Mesendoderm (in vitro differentiated cells): Measurements from ENCODE around the gene SPRED3.

Experiments
- DNase-seq: peaks from one replicate; pipeline ENCODE4 v3.0.0; 2013
- H2AK5ac ChIP-seq: 2 replicates; pipeline ENCODE4 v1.6.1; 2013; ENCODE audit warnings: low read length, inconsistent platforms
- H2BK120ac ChIP-seq: 2 replicates; pipeline ENCODE4 v1.6.1; 2013; ENCODE audit warnings: low read depth, mild to moderate bottlenecking, low read length, moderate library complexity, mixed read lengths
- H2BK15ac ChIP-seq: replicated peaks from 2 replicates; pipeline ENCODE4 v1.6.1; 2013; ENCODE audit warnings: low read depth, mild to moderate bottlenecking, moderate library complexity
- H2BK5ac ChIP-seq: 2 replicates; pipeline ENCODE4 v1.6.1; 2013; ENCODE audit warnings: low read length, inconsistent platforms
- H3K18ac ChIP-seq: 2 replicates; pipeline ENCODE4 v1.6.1; 2013; ENCODE audit warnings: mild to moderate bottlenecking, low read length, mixed read lengths
- H3K23ac ChIP-seq: one replicate; pipeline ENCODE4 v1.6.1; 2013; ENCODE audit warnings: low read length
- H3K27ac ChIP-seq: 2 replicates; pipeline ENCODE4 v1.5.1; 2013; ENCODE audit warnings: low read depth, mild to moderate bottlenecking, inconsistent platforms, low read length, moderate library complexity
- H3K27me3 ChIP-seq: 2 replicates; pipeline ENCODE4 v1.6.1; 2013; ENCODE audit warnings: low read length, control low read depth, mild to moderate bottlenecking, inconsistent platforms; ENCODE audit not compliant: insufficient read depth, poor library complexity
- H3K36me3 ChIP-seq: 2 replicates; pipeline ENCODE4 v1.6.1; 2013; ENCODE audit warnings: low read length, inconsistent platforms; ENCODE audit not compliant: control insufficient read depth, insufficient read depth
- H3K4ac ChIP-seq: one replicate; pipeline ENCODE4 v1.6.1; 2013; ENCODE audit warnings: low read depth, mild to moderate bottlenecking, low read length, moderate library complexity
- H3K4me1 ChIP-seq: 2 replicates; pipeline ENCODE4 v1.6.1; 2013; ENCODE audit warnings: low read depth, low read length, inconsistent platforms; ENCODE audit not compliant: control insufficient read depth
- H3K4me2 ChIP-seq: 2 replicates; pipeline ENCODE4 v1.6.1; 2013; ENCODE audit warnings: low read length
- H3K4me3 ChIP-seq: 2 replicates; pipeline ENCODE4 v1.5.1; 2013; ENCODE audit warnings: mild to moderate bottlenecking, low read length
- H3K56ac ChIP-seq: one replicate; pipeline ENCODE4 v1.6.1; 2013; ENCODE audit warnings: low read length
- H3K79me1 ChIP-seq: 2 replicates; pipeline ENCODE4 v1.6.1; 2013; ENCODE audit warnings: low read length, inconsistent platforms
- H3K79me2 ChIP-seq: 2 replicates; pipeline ENCODE4 v1.6.1; 2013; ENCODE audit warnings: mild to moderate bottlenecking, low read length; ENCODE audit not compliant: control insufficient read depth, insufficient read depth
- H3K9ac ChIP-seq: 2 replicates; pipeline ENCODE4 v1.6.1; 2013; ENCODE audit warnings: low read length, inconsistent platforms
- H4K5ac ChIP-seq: one replicate; pipeline ENCODE4 v1.6.1; 2013; ENCODE audit warnings: low read length
- H4K8ac ChIP-seq: one replicate; pipeline ENCODE4 v1.6.1; 2013; ENCODE audit warnings: low read depth, mild to moderate bottlenecking, control low read depth, low read length, moderate library complexity
- WGBS: extraction: QIAGEN DNeasy Blood & Tissue Kit; methylation state at CpG from one replicate; pipeline ENCODE4 v1.1.7; 2013; ENCODE audit warnings: low lambda C conversion rate, missing lambda C conversion rate; ENCODE audit not compliant: insufficient coverage; ENCODE audit errors: extremely low coverage; 5-methylcytosine and 5-hydroxymethylcytosine counted together

The SPRED3 gene

GRCh38 chr19:38375098-38375493, 13.4 kb upstream of the SPRED3 start:
- H3K27me3 ChIP-seq, result no peaks in the 10 kb centered on the region
- H3K27ac ChIP-seq, result no peak overlapping the region
- no peak for DNase-seq

GRCh38 chr19:38375748-38376147, 12.7 kb upstream of the SPRED3 start:
- DNase-seq, result no peak
- H3K4me1 ChIP-seq, result no peaks in the 10 kb centered on the region
- no peak overlapping the region for H3K4ac ChIP-seq
- peaks cover 13% of the 10 kb centered on the region for H3K79me1 ChIP-seq
- H2BK5ac ChIP-seq, result no peak overlapping the region
- H2BK120ac ChIP-seq, result no peak overlapping the region
- WGBS, result no CpG with 5 or more reads among the region's 5 CpGs
- no peak overlapping the region for H2AK5ac ChIP-seq
- H4K8ac ChIP-seq, result no peak overlapping the region
- peak overlapping the region; percentile 35 for H3K4me2 ChIP-seq
- H3K79me2 ChIP-seq, result peaks cover 19% of the 10 kb centered on the region
- no peak overlapping the region for H3K23ac ChIP-seq
- H3K27me3 ChIP-seq, result no peaks in the 10 kb centered on the region
- no peak overlapping the region for H3K18ac ChIP-seq
- peaks cover 2% of the 10 kb centered on the region for H3K36me3 ChIP-seq
- no peak overlapping the region for H2BK15ac ChIP-seq
- H3K27ac ChIP-seq, result no peak overlapping the region
- no peak overlapping the region for H4K5ac ChIP-seq
- peak overlapping the region; percentile 83 for H3K56ac ChIP-seq
- peak overlapping the region; percentile 75 for H3K9ac ChIP-seq
- H3K4me3 ChIP-seq, result peak overlapping the region; percentile 82

More at GRCh38 chr19:38375098-38375493, 13.4 kb upstream of the SPRED3 start:
- Histone ChIP-seq H3K9ac (peak overlapping the region; percentile 75), H3K4ac (no peak overlapping the region), H2AK5ac (no peak overlapping the region), H2BK15ac (no peak overlapping the region), H4K5ac (no peak overlapping the region), H3K18ac (peak overlapping the region; percentile 84), H3K36me3 (peaks cover 2% of the 10 kb centered on the region), H3K79me1 (peaks cover 13% of the 10 kb centered on the region), H4K8ac (no peak overlapping the region), H3K23ac (no peak overlapping the region), H2BK5ac (no peak overlapping the region), H3K4me2 (peak overlapping the region; percentile 35), H3K79me2 (peaks cover 19% of the 10 kb centered on the region), H3K56ac (peak overlapping the region; percentile 83), H2BK120ac (no peak overlapping the region), H3K4me1 (no peaks in the 10 kb centered on the region), H3K4me3 (peak overlapping the region; percentile 82)
- no CpG with 5 or more reads among the region's 18 CpGs for WGBS

GRCh38 chr19:38376576-38376975, 11.9 kb upstream of the SPRED3 start:
- H2BK5ac ChIP-seq, result no peak overlapping the region
- no peaks in the 10 kb centered on the region for H3K27me3 ChIP-seq
- H2AK5ac ChIP-seq, result no peak overlapping the region
- H2BK120ac ChIP-seq, result no peak overlapping the region
- no peak overlapping the region for H3K4ac ChIP-seq
- no peak overlapping the region for H2BK15ac ChIP-seq
- H3K23ac ChIP-seq, result no peak overlapping the region
- no peak overlapping the region for H3K4me2 ChIP-seq
- no peak overlapping the region for H3K18ac ChIP-seq
- H3K79me1 ChIP-seq, result peaks cover 13% of the 10 kb centered on the region
- no peak overlapping the region for H3K27ac ChIP-seq
- H4K5ac ChIP-seq, result no peak overlapping the region
- no CpG with 5 or more reads among the region's 3 CpGs for WGBS
- no peak overlapping the region for H3K9ac ChIP-seq
- H3K4me3 ChIP-seq, result no peak overlapping the region
- H3K4me1 ChIP-seq, result no peaks in the 10 kb centered on the region
- H3K36me3 ChIP-seq, result peaks cover 9% of the 10 kb centered on the region
- no peak for DNase-seq
- H3K56ac ChIP-seq, result no peak overlapping the region
- peaks cover 19% of the 10 kb centered on the region for H3K79me2 ChIP-seq
- H4K8ac ChIP-seq, result no peak overlapping the region

- H3K23ac ChIP-seq, result no peak overlapping the region
- H3K4me1 ChIP-seq, result no peaks in the 10 kb centered on the region
- no peak overlapping the region for H3K4ac ChIP-seq
- no peak overlapping the region for H3K27ac ChIP-seq
- no peak overlapping the region for H3K4me3 ChIP-seq
- WGBS, result no CpG with 5 or more reads among the region's 4 CpGs
- H3K79me1 ChIP-seq, result peaks cover 13% of the 10 kb centered on the region
- H3K4me2 ChIP-seq, result no peak overlapping the region
- peaks cover 11% of the 10 kb centered on the region for H3K36me3 ChIP-seq
- no peak overlapping the region for H4K5ac ChIP-seq
- no peak overlapping the region for H2AK5ac ChIP-seq
- no peak overlapping the region for H3K56ac ChIP-seq
- no peak overlapping the region for H2BK15ac ChIP-seq
- H3K9ac ChIP-seq, result no peak overlapping the region
- H2BK120ac ChIP-seq, result no peak overlapping the region
- H3K79me2 ChIP-seq, result peaks cover 19% of the 10 kb centered on the region
- H4K8ac ChIP-seq, result no peak overlapping the region
- H3K18ac ChIP-seq, result no peak overlapping the region
- H2BK5ac ChIP-seq, result no peak overlapping the region
- no peaks in the 10 kb centered on the region for H3K27me3 ChIP-seq
- DNase-seq, result no peak
Observed at GRCh38 chr19:38377052-38377451, 11.4 kb upstream of the SPRED3 start.

- H3K27ac ChIP-seq, result no peak overlapping the region
- peaks cover 13% of the 10 kb centered on the region for H3K79me1 ChIP-seq
- WGBS, result no CpG with 5 or more reads among the region's 10 CpGs
- H3K4me2 ChIP-seq, result no peak overlapping the region
- H2BK5ac ChIP-seq, result no peak overlapping the region
- no peak overlapping the region for H3K23ac ChIP-seq
- H3K9ac ChIP-seq, result no peak overlapping the region
- H3K4me1 ChIP-seq, result no peaks in the 10 kb centered on the region
- no peak overlapping the region for H2BK15ac ChIP-seq
- no peak overlapping the region for H3K56ac ChIP-seq
- H3K4me3 ChIP-seq, result no peak overlapping the region
- peaks cover 15% of the 10 kb centered on the region for H3K36me3 ChIP-seq
- H2BK120ac ChIP-seq, result no peak overlapping the region
- H4K5ac ChIP-seq, result no peak overlapping the region
- H3K79me2 ChIP-seq, result peaks cover 19% of the 10 kb centered on the region
- no peak overlapping the region for H3K4ac ChIP-seq
- H2AK5ac ChIP-seq, result no peak overlapping the region
- no peak overlapping the region for H4K8ac ChIP-seq
- no peaks in the 10 kb centered on the region for H3K27me3 ChIP-seq
- DNase-seq, result no peak
- no peak overlapping the region for H3K18ac ChIP-seq
Observed at GRCh38 chr19:38378866-38379265, 9.6 kb upstream of the SPRED3 start.

GRCh38 chr19:38381138-38381537, 7.4 kb upstream of the SPRED3 start:
- no peak overlapping the region for H3K4ac ChIP-seq
- peaks cover 6% of the 10 kb centered on the region for H3K79me2 ChIP-seq
- no peak overlapping the region for H3K27ac ChIP-seq
- H3K4me2 ChIP-seq, result no peak overlapping the region
- H2AK5ac ChIP-seq, result no peak overlapping the region
- H2BK15ac ChIP-seq, result no peak overlapping the region
- no peak overlapping the region for H3K56ac ChIP-seq
- no peak overlapping the region for H2BK120ac ChIP-seq
- H3K36me3 ChIP-seq, result peaks cover 15% of the 10 kb centered on the region
- peaks cover 6% of the 10 kb centered on the region for H3K79me1 ChIP-seq
- H2BK5ac ChIP-seq, result no peak overlapping the region
- WGBS, result no CpG with 5 or more reads among the region's 9 CpGs
- DNase-seq, result no peak
- H4K8ac ChIP-seq, result no peak overlapping the region
- H3K27me3 ChIP-seq, result no peaks in the 10 kb centered on the region
- H4K5ac ChIP-seq, result no peak overlapping the region
- H3K4me3 ChIP-seq, result no peak overlapping the region
- H3K23ac ChIP-seq, result no peak overlapping the region
- no peak overlapping the region for H3K9ac ChIP-seq
- H3K18ac ChIP-seq, result no peak overlapping the region
- H3K4me1 ChIP-seq, result no peaks in the 10 kb centered on the region
